K562 (cell line): ENCODE measurements around the gene GABRB1. TPM values are rescaled to one million over a fixed set of nuclear protein-coding genes. Genes with fewer than 3 reads are reported as not detected.
"Not testable (repeated sequence)": the region's sequence is repeated elsewhere in the genome, so short reads cannot be mapped to it uniquely, and the experiment has no call there.

Experiments
- ATAC-seq: fragments of 200-7000 bp; cut with Tn5 transposase; 3 replicates; pipeline ENCODE4 v1.9.1; 2020; ENCODE audit warnings: moderate library complexity
- BruUV-seq: library from RNA; stranded (reverse); fragments of 400-500 nt; replicated peaks from 2 replicates; lab custom pipeline; 2021; lab: Mats Ljungman, UMichigan
- CTCF ChIA-PET: fragments of 300-600 bp; formaldehyde crosslinking; extraction: SDS; loops from one replicate; lab custom pipeline; 2021; ENCODE audit warnings: low intra/inter-chr PET ratio; lab: Yijun Ruan, JAX
- POLR2A ChIA-PET: fragments of 300-600, 350-650 bp; sonication (Branson Sonifier 250); formaldehyde crosslinking; extraction: SDS; loops from one replicate; lab custom pipeline; 2021; ENCODE audit warnings: antibody characterized with exemption, inconsistent platforms; lab: Yijun Ruan, JAX
- DNase-seq, 4 experiments: peaks; one replicate each; pipeline versions ENCODE4 v3.0.0 to v3.0.0-alpha.2; 2011 to 2018; ENCODE audit warnings: low spot score in 3 of 4, mixed read lengths in 3 of 4; ENCODE audit errors: extremely low read depth in 1 of 4
- FAIRE-seq: peaks from 2 replicates; lab custom pipeline; 2011; peaks lifted over from hg19 to GRCh38; lab: Jason Lieb, UNC
- H2AFZ ChIP-seq: 2 replicates; pipeline ENCODE4 v1.6.0; 2011; ENCODE audit warnings: low read depth, low read length, control low read depth, inconsistent platforms
- H3K27ac ChIP-seq: fragments of 200-600 bp; 3 replicates; pipeline ENCODE4 v1.8.0; 2011; ENCODE audit warnings: low read depth, mild to moderate bottlenecking, control low read depth, inconsistent platforms, low read length, moderate library complexity, mixed read lengths; ENCODE audit errors: extremely low read depth
- H3K27me3 ChIP-seq, 2 experiments: fragments of 300-600 bp in 1 of 2; 2 replicates in 1 of 2; 3 replicates in 1 of 2; pipeline versions ENCODE4 v1.6.0 to v1.8.0; 2011; ENCODE audit warnings: inconsistent platforms in 2 of 2, low read length in 2 of 2, mild to moderate bottlenecking in 1 of 2, mixed read lengths in 1 of 2, moderate library complexity in 1 of 2; ENCODE audit not compliant: control insufficient read depth in 2 of 2, insufficient read depth in 2 of 2
- H3K36me3 ChIP-seq: fragments of 300-600 bp; 3 replicates; pipeline ENCODE4 v1.8.0; 2011; ENCODE audit warnings: mild to moderate bottlenecking, low read length, inconsistent platforms; ENCODE audit not compliant: control insufficient read depth, insufficient read depth
- H3K4me1 ChIP-seq, 2 experiments: fragments of 200-600 bp in 1 of 2; replicated peaks in 1 of 2; 2 replicates in 1 of 2; 3 replicates in 1 of 2; pipeline versions ENCODE4 v1.5.1 to v1.8.0; 2011; ENCODE audit warnings: inconsistent platforms in 2 of 2, low read length in 2 of 2, mild to moderate bottlenecking in 1 of 2, mixed read lengths in 1 of 2, moderate library complexity in 1 of 2; ENCODE audit not compliant: control insufficient read depth in 2 of 2, insufficient read depth in 2 of 2
- H3K4me2 ChIP-seq: 2 replicates; pipeline ENCODE4 v1.6.1; 2011; ENCODE audit warnings: low read length, control low read depth, inconsistent platforms, mixed read lengths; ENCODE audit not compliant: insufficient read depth
- H3K4me3 ChIP-seq: fragments of 200-600 bp; sonication (generic), shearing (Covaris generic); 2 replicates; pipeline ENCODE4 v1.5.1; 2016; ENCODE audit warnings: control low read depth, inconsistent platforms
- H3K79me2 ChIP-seq: fragments of 200-600 bp; 3 replicates; pipeline ENCODE4 v1.8.0; 2011; ENCODE audit warnings: low read length, inconsistent platforms; ENCODE audit not compliant: control insufficient read depth, insufficient read depth
- H3K9ac ChIP-seq, 2 experiments: 2 replicates each; pipeline versions ENCODE4 v1.6.0 to v1.6.1; 2011; ENCODE audit warnings: low read depth in 2 of 2, low read length in 2 of 2, control low read depth in 1 of 2, inconsistent platforms in 1 of 2, mild to moderate bottlenecking in 1 of 2, mixed read lengths in 1 of 2; ENCODE audit not compliant: insufficient read depth in 1 of 2
- H3K9me1 ChIP-seq: one replicate; pipeline ENCODE4 v1.6.0; 2011; ENCODE audit warnings: inconsistent platforms, mild to moderate bottlenecking, low read length, moderate library complexity; ENCODE audit not compliant: control insufficient read depth, insufficient read depth
- H3K9me3 ChIP-seq: replicated peaks from 2 replicates; pipeline ENCODE4 v1.5.1; 2011; ENCODE audit warnings: low read depth, low read length, inconsistent platforms; ENCODE audit not compliant: control insufficient read depth, insufficient read depth
- H4K20me1 ChIP-seq: replicated peaks from 2 replicates; pipeline ENCODE4 v1.6.1; 2011; ENCODE audit warnings: low read length, inconsistent platforms, mixed read lengths; ENCODE audit not compliant: control insufficient read depth, insufficient read depth
- ARID2 ChIP-seq: fragments of 450-650 bp; IDR thresholded peaks from 2 replicates; pipeline ENCODE4 v1.6.1; 2017; ENCODE audit warnings: antibody characterized with exemption, mild to moderate bottlenecking
- ETV5 ChIP-seq: sonication (generic); formaldehyde crosslinking; IDR thresholded peaks from 2 replicates; pipeline ENCODE4 v1.4.0; 2020; ENCODE audit warnings: low read depth, mild to moderate bottlenecking, missing genetic modification reagents
- L3MBTL2 ChIP-seq: fragments of 450-650 bp; IDR thresholded peaks from 2 replicates; pipeline ENCODE4 v1.6.1; 2016; ENCODE audit warnings: mild to moderate bottlenecking, moderate library complexity
- NRF1 ChIP-seq, 2 experiments: fragments of 450-650 bp; IDR thresholded peaks in 1 of 2; conservative IDR thresholded peaks in 1 of 2; 2 replicates each; pipeline ENCODE4 v1.6.1; 2014; ENCODE audit warnings: mild to moderate bottlenecking in 2 of 2
- POLR2G ChIP-seq: fragments of 200-400 bp; formaldehyde crosslinking; IDR thresholded peaks from 2 replicates; pipeline ENCODE4 v1.6.1; 2017; ENCODE audit warnings: low read depth, mild to moderate bottlenecking, antibody characterized with exemption, low read length, moderate library complexity
- POU5F1 ChIP-seq: fragments of 150-350 bp; IDR thresholded peaks from 2 replicates; pipeline ENCODE4 v1.6.1; 2014; ENCODE audit warnings: borderline replicate concordance, low read length, low read depth, mild to moderate bottlenecking; ENCODE audit not compliant: partially characterized antibody
- RBFOX2 ChIP-seq: fragments of 200-400 bp; formaldehyde crosslinking; IDR thresholded peaks from 2 replicates; pipeline ENCODE4 v1.6.1; 2017; ENCODE audit warnings: low read depth, mild to moderate bottlenecking, low read length, moderate library complexity
- TARDBP ChIP-seq: fragments of 450-650 bp; IDR thresholded peaks from 2 replicates; pipeline ENCODE4 v1.6.1; 2016
- TFAP4 ChIP-seq: sonication (generic); formaldehyde crosslinking; IDR thresholded peaks from 2 replicates; pipeline ENCODE4 v1.8.0; 2022; ENCODE audit warnings: missing genetic modification reagents, mild to moderate bottlenecking, moderate library complexity, borderline replicate concordance
- ZNF143 ChIP-seq: sonication (generic); formaldehyde crosslinking; IDR thresholded peaks from 2 replicates; pipeline ENCODE4 v1.9.0; 2022; ENCODE audit warnings: mild to moderate bottlenecking, missing genetic modification reagents
- WGBS: fragments of 100-300 bp; shearing (Covaris generic); methylation state at CpG from one replicate; pipeline ENCODE4 v1.1.6; 2016; ENCODE audit warnings: low coverage, mixed read lengths; ENCODE audit not compliant: insufficient coverage; ENCODE audit errors: missing lambda C conversion rate; 5-methylcytosine and 5-hydroxymethylcytosine counted together
- in situ Hi-C: fragments of 300-500 bp; cut with MboI; formaldehyde crosslinking; loops from 4 replicates; pipeline ENCODE4 v1.15.0; 2018; ENCODE audit warnings: inconsistent platforms, mixed read lengths
- intact Hi-C: fragments of 100-400 bp; cut with micrococcal nuclease; formaldehyde crosslinking; loops from 2 replicates; pipeline ENCODE4 v1.14.2; 2022
- polyA plus RNA-seq, 8 experiments: library from polyadenylated mRNA; depleted of rRNA in 4 of 8; stranded (reverse) in 5 of 8; unstranded in 3 of 8; fragments of >200 nt; fragmentation: Nextera tagmentation in 2 of 8; fragmentation: Illumina TruSeq in 1 of 8; extraction: Ambion mirVana in 2 of 8; extraction: Trizol in 1 of 8; gene quantifications; 2 replicates each; pipeline versions ENCODE4 v1.2.1 to v1.2.3, GENCODE V29; 2011 to 2014; ENCODE audit warnings: inconsistent platforms in 1 of 8, missing spikeins in 1 of 8
- total RNA-seq, 7 experiments: library from RNA; depleted of rRNA in 6 of 7; stranded (reverse); fragments of >200 nt in 6 of 7; fragmentation: Illumina TruSeq in 2 of 7; extraction: Trizol in 2 of 7; gene quantifications; 2 replicates each; pipeline versions ENCODE4 v1.2.1 to v1.2.3, GENCODE V29; 2011 to 2021; ENCODE audit warnings: low replicate concordance in 1 of 7

GABRB1 gene
- total and polyA plus RNA-seq, 9 of the 15 experiments (the other 6 are each of a cell fraction or from before 2014, with no cell fraction given), result not detected

- in situ Hi-C loops, result no loop called here
These were observed 343.1 kb downstream of the GABRB1 start for GRCh38 chr4:47374477-47374876.

GRCh38 chr4:47378021-47378530 lies 346.7 kb downstream of the GABRB1 start:
- WGBS, result 5% methylated on average over 34 of the region's 37 CpGs
- H3K9ac ChIP-seq, H3K4me3 ChIP-seq, H4K20me1 ChIP-seq, ATAC-seq, H3K9me3 ChIP-seq, H3K79me2 ChIP-seq, BruUV-seq, H3K4me2 ChIP-seq, H2AFZ ChIP-seq, FAIRE-seq, H3K36me3 ChIP-seq, H3K4me1 ChIP-seq, H3K27ac ChIP-seq, H3K9me1 ChIP-seq, H3K27me3 ChIP-seq, CTCF ChIA-PET, intact Hi-C loops, DNase-seq: not testable (repeated sequence)
- in situ Hi-C loops, result loop anchor here (25.0 kb wide), 1 partner anchor 541 kb away; no protein-coding TSS in a partner anchor
- POLR2A ChIA-PET, result interaction anchor here (0.6 to 0.7 kb wide), 2 partner anchors 20 to 35 kb away, joined by 3 read pairs; no protein-coding TSS in a partner anchor
- TF ChIP-seq POLR2G, result 0 out of 2 replicates have a peak, but pooled peaks have one; percentile 8
- 0 out of 4 replicates have a peak, but pooled peaks of 1 of the 2 experiments have one; percentile 12 for TF ChIP-seq NRF1 (conservative IDR thresholded peaks at IDR 0.05 in 1 of 2, IDR thresholded peaks at IDR 0.05 in 1 of 2)
- TF ChIP-seq RBFOX2, result 0 out of 2 replicates have a peak, but pooled peaks have one; percentile 12
- TF ChIP-seq L3MBTL2, result peak; percentile 54

More at GRCh38 chr4:47374477-47374876, 343.1 kb downstream of the GABRB1 start:
- Histone ChIP-seq H2AFZ (no peak overlapping the region), H4K20me1 (no peaks in the 10 kb centered on the region), H3K36me3 (no peaks in the 10 kb centered on the region), H3K27me3 (no peaks in the 10 kb centered on the region), H3K9ac (no peak overlapping the region), H3K4me2 (no peak overlapping the region), H3K9me1 (no peaks in the 10 kb centered on the region), H3K4me3 (no peak overlapping the region), H3K4me1 (peaks cover 0 to 7% of the 10 kb centered on the region in 2 experiments; a peak in 2 of 5 replicates), H3K27ac (no peak overlapping the region), H3K79me2 (no peaks in the 10 kb centered on the region), H3K9me3 (no peaks in the 10 kb centered on the region)
- ChIA-PET POLR2A (no interaction called here), CTCF (no interaction called here)
- TF ChIP-seq POU5F1 (no peak), TARDBP (no peak), TFAP4 (CRISPR knock-in tag) (no peak), ETV5 (CRISPR knock-in tag) (no peak), ARID2 (no peak), ZNF143 (CRISPR knock-in tag) (no peak)
- ATAC-seq (no peak), DNase-seq (no peak), FAIRE-seq (no peak)
- 0% methylated on average over 1 of the region's 1 CpG for WGBS
- no TSS peak for BruUV-seq
- intact Hi-C loops, result no loop called here
